ENCODE measurements around the gene GRIN1.

DNA sequence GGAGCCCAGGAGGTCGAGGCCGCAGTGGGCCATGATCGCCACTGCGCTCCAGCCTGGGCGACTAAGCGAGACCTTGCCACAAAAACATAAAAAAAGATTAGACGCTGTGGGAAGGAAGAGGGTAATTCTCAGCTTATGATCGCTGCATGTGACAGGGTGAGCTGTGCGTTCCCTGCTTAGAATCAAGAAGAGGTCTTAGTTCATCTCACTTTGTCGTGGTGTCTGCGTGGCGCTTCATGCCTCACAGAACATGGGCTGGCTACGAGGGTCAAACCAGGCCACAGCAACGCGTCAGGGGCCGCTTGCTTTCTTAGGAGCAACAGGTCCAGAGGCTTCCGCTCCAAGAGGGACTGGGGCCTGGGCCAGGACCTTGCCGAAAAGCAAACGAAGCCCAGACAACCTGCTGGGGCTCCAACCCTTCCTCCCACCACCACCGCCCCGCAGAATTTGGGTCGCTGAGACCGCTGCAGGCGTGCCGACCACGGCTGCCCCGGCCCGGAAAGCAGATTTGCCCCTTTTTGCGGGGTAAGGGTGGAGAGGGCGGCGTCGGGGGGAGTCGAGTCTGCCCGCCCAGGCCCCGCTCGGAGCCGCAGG, 10.0 kb upstream of the GRIN1 start:
- no peak for TF ChIP-seq CTCF (IDR thresholded peaks at IDR 0.05; ENCODE audit: insufficient read depth, low read depth, low read length)
- TF ChIP-seq EZH2 (IDR thresholded peaks at IDR 0.05; ENCODE audit: insufficient read depth, low read length): no peak

Data from astrocyte (in vitro differentiated cells and primary cell).